ENCODE data around the gene MMP21.

Gene MMP21
- total RNA-seq = 0 to 0.95 (median 0.28) reads per million in 9 experiments

- Mint-ChIP-seq H3K27me3 (peaks cover 16 to 18% of the 10 kb centered on the region in 2 donors), H3K4me3 (no peak within 1 kb of the TSS), H3K4me1 (ENCODE audit: low read depth in 2 of 2) (no peaks in the 10 kb centered on the region), H3K9me3 (no peaks in the 10 kb centered on the region), H3K36me3 (ENCODE audit: insufficient read depth) (peaks cover 6% of the 10 kb centered on the region), H3K27ac (no peak within 1 kb of the TSS)
- ATAC-seq (replicated peaks) (no peak), DNase-seq (no peak)
Observed at GRCh38 chr10:125775491-125776106, at the start of gene MMP21. MMP21 (minus strand) TSS chr10:125775821; CDS start chr10:125775821, 0 bp downstream.

GRCh38 chr10:125824736-125825135 lies 49.1 kb upstream of the MMP21 start:
- H3K27me3 Mint-ChIP-seq = no peaks in the 10 kb centered on the region
- H3K36me3 Mint-ChIP-seq (ENCODE audit: insufficient read depth) = peaks cover 33% of the 10 kb centered on the region
- no peak for ATAC-seq (replicated peaks)
- H3K4me1 Mint-ChIP-seq (ENCODE audit: low read depth in 2 of 2) = peaks cover 12 to 34% of the 10 kb centered on the region in 2 donors
- H3K4me3 Mint-ChIP-seq = no peak overlapping the region
- no peak overlapping the region for H3K27ac Mint-ChIP-seq
- no peaks in the 10 kb centered on the region for H3K9me3 Mint-ChIP-seq
- no peak for DNase-seq

GRCh38 chr10:125823663-125824251 lies 48.1 kb upstream of the MMP21 start:
- DNase-seq = peak in 1 of 3 experiments; percentile 1
- Mint-ChIP-seq H3K4me1 (ENCODE audit: low read depth in 2 of 2) (peaks cover 12 to 28% of the 10 kb centered on the region in 2 donors), H3K27ac (no peak overlapping the region), H3K9me3 (no peaks in the 10 kb centered on the region), H3K27me3 (no peaks in the 10 kb centered on the region), H3K4me3 (no peak overlapping the region), H3K36me3 (ENCODE audit: insufficient read depth) (peaks cover 29% of the 10 kb centered on the region)
- ATAC-seq (replicated peaks) = peak; percentile 1

- H3K4me1 Mint-ChIP-seq (ENCODE audit: low read depth in 2 of 2) = peaks cover 12 to 28% of the 10 kb centered on the region in 2 donors
- ATAC-seq (replicated peaks) (peak; percentile 82), DNase-seq (peak; percentile 87 to 89 (median 88))
- no peak within 1 kb of the TSS for H3K4me3 Mint-ChIP-seq
- no peaks in the 10 kb centered on the region for H3K9me3 Mint-ChIP-seq
- H3K27me3 Mint-ChIP-seq = no peaks in the 10 kb centered on the region
- H3K36me3 Mint-ChIP-seq (ENCODE audit: insufficient read depth) = peaks cover 25% of the 10 kb centered on the region
- no peak within 1 kb of the TSS for H3K27ac Mint-ChIP-seq
Observed at GRCh38 chr10:125822878-125823662, 47.4 kb upstream of the MMP21 start, which contains the start of the genes BCCIP and UROS. BCCIP (plus strand) TSS chr10:125823546; CDS start chr10:125823558, 12 bp downstream. UROS (minus strand) TSS chr10:125823258; CDS start chr10:125816499, 6,759 bp downstream.

GRCh38 chr10:125820701-125821100 lies 45.1 kb upstream of the MMP21 start:
- H3K4me3 Mint-ChIP-seq = no peak overlapping the region
- H3K27ac Mint-ChIP-seq = no peak overlapping the region

GRCh38 chr10:125817337-125817946 lies 41.8 kb upstream of the MMP21 start:
- H3K4me3 Mint-ChIP-seq = no peak overlapping the region
- H3K27ac Mint-ChIP-seq = no peak overlapping the region
- no peaks in the 10 kb centered on the region for H3K9me3 Mint-ChIP-seq
- DNase-seq (no peak), ATAC-seq (replicated peaks) (no peak)
- peaks cover 7 to 16% of the 10 kb centered on the region in 2 donors for H3K4me1 Mint-ChIP-seq (ENCODE audit: low read depth in 2 of 2)
- peaks cover 15% of the 10 kb centered on the region for H3K36me3 Mint-ChIP-seq (ENCODE audit: insufficient read depth)
- H3K27me3 Mint-ChIP-seq = no peaks in the 10 kb centered on the region

More at GRCh38 chr10:125820701-125821100, 45.1 kb upstream of the MMP21 start:
- Mint-ChIP-seq H3K4me1 (ENCODE audit: low read depth in 2 of 2) (peaks cover 7 to 17% of the 10 kb centered on the region in 2 donors), H3K27me3 (no peaks in the 10 kb centered on the region), H3K9me3 (no peaks in the 10 kb centered on the region), H3K36me3 (ENCODE audit: insufficient read depth) (peaks cover 10% of the 10 kb centered on the region)
- DNase-seq = no peak
- no peak for ATAC-seq (replicated peaks)

GRCh38 chr10:125816548-125816947 lies 40.9 kb upstream of the MMP21 start:
- H3K4me3 Mint-ChIP-seq = no peak overlapping the region
- no peaks in the 10 kb centered on the region for H3K9me3 Mint-ChIP-seq
- peaks cover 4 to 10% of the 10 kb centered on the region in 2 donors for H3K4me1 Mint-ChIP-seq (ENCODE audit: low read depth in 2 of 2)
- H3K36me3 Mint-ChIP-seq (ENCODE audit: insufficient read depth) = peaks cover 9% of the 10 kb centered on the region
- no peak overlapping the region for H3K27ac Mint-ChIP-seq
- H3K27me3 Mint-ChIP-seq = no peaks in the 10 kb centered on the region
- ATAC-seq (replicated peaks) (no peak), DNase-seq (no peak)

- DNase-seq = no peak
- Mint-ChIP-seq H3K4me1 (ENCODE audit: low read depth in 2 of 2) (peaks cover 0 to 4% of the 10 kb centered on the region in 2 donors), H3K9me3 (no peaks in the 10 kb centered on the region), H3K36me3 (ENCODE audit: insufficient read depth) (peaks cover 13% of the 10 kb centered on the region), H3K27me3 (no peaks in the 10 kb centered on the region), H3K27ac (peak overlapping the region in 1 of 2 donors; percentile 49), H3K4me3 (no peak overlapping the region)
- ATAC-seq (replicated peaks) = no peak
Observed at GRCh38 chr10:125815764-125816163, 40.1 kb upstream of the MMP21 start.

GRCh38 chr10:125812128-125812750 lies 36.6 kb upstream of the MMP21 start:
- Mint-ChIP-seq H3K27me3 (no peaks in the 10 kb centered on the region), H3K36me3 (ENCODE audit: insufficient read depth) (peaks cover 22% of the 10 kb centered on the region), H3K27ac (no peak overlapping the region), H3K4me1 (ENCODE audit: low read depth in 2 of 2) (peaks cover 4 to 10% of the 10 kb centered on the region in 2 donors), H3K4me3 (no peak overlapping the region), H3K9me3 (no peaks in the 10 kb centered on the region)
- DNase-seq = no peak
- ATAC-seq (replicated peaks) = no peak

GRCh38 chr10:125811251-125811650 lies 35.6 kb upstream of the MMP21 start:
- no peak for DNase-seq
- Mint-ChIP-seq H3K4me3 (no peak overlapping the region), H3K4me1 (ENCODE audit: low read depth in 2 of 2) (peaks cover 3 to 11% of the 10 kb centered on the region in 2 donors), H3K9me3 (no peaks in the 10 kb centered on the region), H3K27ac (no peak overlapping the region), H3K27me3 (no peaks in the 10 kb centered on the region), H3K36me3 (ENCODE audit: insufficient read depth) (peaks cover 26% of the 10 kb centered on the region)
- no peak for ATAC-seq (replicated peaks)

- no peak overlapping the region for H3K27ac Mint-ChIP-seq
- H3K4me1 Mint-ChIP-seq (ENCODE audit: low read depth in 2 of 2) = peaks cover 3 to 11% of the 10 kb centered on the region in 2 donors
- no peaks in the 10 kb centered on the region for H3K9me3 Mint-ChIP-seq
- ATAC-seq (replicated peaks) (no peak), DNase-seq (no peak)
- H3K27me3 Mint-ChIP-seq = no peaks in the 10 kb centered on the region
- H3K4me3 Mint-ChIP-seq = no peak overlapping the region
- H3K36me3 Mint-ChIP-seq (ENCODE audit: insufficient read depth) = peaks cover 25% of the 10 kb centered on the region
Observed at GRCh38 chr10:125808047-125808446, 32.4 kb upstream of the MMP21 start.

GRCh38 chr10:125802739-125803138 lies 27.1 kb upstream of the MMP21 start:
- Mint-ChIP-seq H3K9me3 (no peaks in the 10 kb centered on the region), H3K4me3 (no peak overlapping the region), H3K27ac (peak overlapping the region; percentile 4 to 62), H3K27me3 (no peaks in the 10 kb centered on the region), H3K4me1 (ENCODE audit: low read depth in 2 of 2) (peaks cover 2 to 5% of the 10 kb centered on the region in 2 donors), H3K36me3 (ENCODE audit: insufficient read depth) (peaks cover 11% of the 10 kb centered on the region)
- DNase-seq = no peak
- no peak for ATAC-seq (replicated peaks)

- peaks cover 11% of the 10 kb centered on the region for H3K36me3 Mint-ChIP-seq (ENCODE audit: insufficient read depth)
- H3K4me1 Mint-ChIP-seq (ENCODE audit: low read depth in 2 of 2) = peaks cover 0 to 2% of the 10 kb centered on the region in 2 donors
- no peak overlapping the region for H3K4me3 Mint-ChIP-seq
- no peak overlapping the region for H3K27ac Mint-ChIP-seq
- no peaks in the 10 kb centered on the region for H3K9me3 Mint-ChIP-seq
- ATAC-seq (replicated peaks) = no peak
- H3K27me3 Mint-ChIP-seq = no peaks in the 10 kb centered on the region
- DNase-seq = no peak
Observed at GRCh38 chr10:125802131-125802530, 26.5 kb upstream of the MMP21 start.

Data from effector memory CD8-positive, alpha-beta T cell (primary cell).